WERI-Rb-1 (cell line): Measurements from ENCODE around the gene TMEM117.
"Not testable (repeated sequence)": the region's sequence is repeated elsewhere in the genome, so short reads cannot be mapped to it uniquely, and the experiment has no call there.

Experiments
- DNase-seq: peaks from one replicate; pipeline ENCODE4 v3.0.0-alpha.2; 2020
- H3K27ac ChIP-seq: fragments of 250-450 bp; sonication (Bioruptor Pico); 2 replicates; pipeline ENCODE4 v1.5.1; 2020; ENCODE audit warnings: mild to moderate bottlenecking, moderate library complexity
- H3K27me3 ChIP-seq: fragments of 250-450 bp; sonication (Bioruptor Pico); 2 replicates; pipeline ENCODE4 v1.5.1; 2021; ENCODE audit warnings: mild to moderate bottlenecking, low read depth, moderate library complexity; ENCODE audit not compliant: insufficient read depth, severe bottlenecking
- H3K36me3 ChIP-seq: fragments of 250-450 bp; sonication (Bioruptor Pico); 2 replicates; pipeline ENCODE4 v1.5.1; 2020; ENCODE audit warnings: mild to moderate bottlenecking, moderate library complexity
- H3K4me3 ChIP-seq: 2 replicates; pipeline ENCODE4 v1.5.1; 2011; ENCODE audit warnings: low read depth, mild to moderate bottlenecking, control low read depth, low read length
- H3K9me3 ChIP-seq: fragments of 250-450 bp; sonication (Bioruptor Pico); 2 replicates; pipeline ENCODE4 v1.5.1; 2021; ENCODE audit warnings: mild to moderate bottlenecking, moderate library complexity; ENCODE audit not compliant: severe bottlenecking
- TF ChIP-seq, protein P1 (sequence below): IDR thresholded peaks from 2 replicates; pipeline ENCODE4 v1.5.1; 2011; ENCODE audit warnings: low read depth, mild to moderate bottlenecking, control low read depth, inconsistent platforms, low read length

Gene TMEM117

DNA sequence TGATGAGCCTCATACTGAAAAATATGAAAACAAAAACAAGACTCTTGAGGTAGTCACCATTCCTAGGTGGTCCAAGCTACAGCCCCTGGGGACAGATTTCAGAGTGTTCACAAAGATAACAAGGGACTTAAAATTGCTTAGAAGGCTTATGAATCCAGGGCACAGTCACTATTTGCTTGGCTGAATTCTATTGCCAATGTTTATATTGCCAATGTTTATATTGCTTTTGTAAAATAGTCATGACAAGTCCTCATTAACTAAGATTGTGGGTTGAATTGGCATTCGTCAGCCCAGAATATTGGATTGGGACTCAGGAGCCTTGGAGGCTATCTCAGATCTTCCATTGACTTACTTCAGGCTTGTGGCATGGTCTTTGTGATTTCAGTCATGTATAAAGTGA, 6.4 kb downstream of the TMEM117 start:
- H3K27me3 ChIP-seq, result no peaks in the 10 kb centered on the region

DNA sequence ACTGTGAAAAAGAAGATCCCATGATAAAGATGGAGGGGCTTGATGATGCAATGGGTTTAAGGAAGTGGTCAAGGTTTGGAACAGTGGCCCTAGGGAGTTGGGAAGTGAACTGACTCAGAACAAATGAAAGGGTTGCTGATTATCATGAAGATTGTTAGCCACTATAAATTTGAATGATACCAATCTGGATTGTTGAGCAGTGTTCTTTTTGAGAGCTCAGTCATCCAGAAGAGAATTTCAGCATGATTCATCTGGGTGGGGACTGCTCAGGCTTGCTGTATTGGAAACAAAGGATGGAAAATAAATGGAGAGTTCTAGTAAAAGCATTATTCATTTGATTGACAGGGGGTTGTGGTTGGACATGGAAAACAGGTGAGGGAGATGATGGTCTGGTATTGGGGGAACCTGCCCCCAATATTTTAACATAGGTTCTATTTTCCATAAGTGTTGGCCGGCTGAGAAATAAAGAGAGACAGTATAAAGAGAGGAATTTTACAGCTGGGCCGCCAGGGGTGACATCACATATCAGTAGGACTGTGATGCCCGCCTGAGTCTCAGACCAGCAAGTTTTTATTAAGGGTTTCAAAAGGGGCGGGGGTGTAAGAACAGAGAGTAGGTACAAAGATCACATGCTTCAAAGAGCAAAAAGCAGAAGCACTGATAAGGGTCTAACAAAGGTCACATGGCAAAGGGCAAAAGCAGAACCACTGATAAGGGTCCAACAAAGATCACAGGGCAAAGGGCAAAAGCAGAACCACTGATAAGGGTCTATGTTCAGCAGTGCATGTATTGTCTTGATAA, 11.7 kb downstream of the TMEM117 start:
- not testable (repeated sequence) for DNase-seq, H3K9me3 ChIP-seq

More for the DNA sequence above, 6.4 kb downstream of the TMEM117 start:
- H3K4me3 ChIP-seq, result no peak overlapping the region
- no peak overlapping the region for H3K27ac ChIP-seq
- no peaks in the 10 kb centered on the region for H3K9me3 ChIP-seq
- 0 out of 2 replicates have a peak, but pooled peaks cover 2% of the 10 kb centered on the region for H3K36me3 ChIP-seq
- TF ChIP-seq, protein P1, sequence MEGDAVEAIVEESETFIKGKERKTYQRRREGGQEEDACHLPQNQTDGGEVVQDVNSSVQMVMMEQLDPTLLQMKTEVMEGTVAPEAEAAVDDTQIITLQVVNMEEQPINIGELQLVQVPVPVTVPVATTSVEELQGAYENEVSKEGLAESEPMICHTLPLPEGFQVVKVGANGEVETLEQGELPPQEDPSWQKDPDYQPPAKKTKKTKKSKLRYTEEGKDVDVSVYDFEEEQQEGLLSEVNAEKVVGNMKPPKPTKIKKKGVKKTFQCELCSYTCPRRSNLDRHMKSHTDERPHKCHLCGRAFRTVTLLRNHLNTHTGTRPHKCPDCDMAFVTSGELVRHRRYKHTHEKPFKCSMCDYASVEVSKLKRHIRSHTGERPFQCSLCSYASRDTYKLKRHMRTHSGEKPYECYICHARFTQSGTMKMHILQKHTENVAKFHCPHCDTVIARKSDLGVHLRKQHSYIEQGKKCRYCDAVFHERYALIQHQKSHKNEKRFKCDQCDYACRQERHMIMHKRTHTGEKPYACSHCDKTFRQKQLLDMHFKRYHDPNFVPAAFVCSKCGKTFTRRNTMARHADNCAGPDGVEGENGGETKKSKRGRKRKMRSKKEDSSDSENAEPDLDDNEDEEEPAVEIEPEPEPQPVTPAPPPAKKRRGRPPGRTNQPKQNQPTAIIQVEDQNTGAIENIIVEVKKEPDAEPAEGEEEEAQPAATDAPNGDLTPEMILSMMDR, result no peak
- DNase-seq, result no peak

DNA sequence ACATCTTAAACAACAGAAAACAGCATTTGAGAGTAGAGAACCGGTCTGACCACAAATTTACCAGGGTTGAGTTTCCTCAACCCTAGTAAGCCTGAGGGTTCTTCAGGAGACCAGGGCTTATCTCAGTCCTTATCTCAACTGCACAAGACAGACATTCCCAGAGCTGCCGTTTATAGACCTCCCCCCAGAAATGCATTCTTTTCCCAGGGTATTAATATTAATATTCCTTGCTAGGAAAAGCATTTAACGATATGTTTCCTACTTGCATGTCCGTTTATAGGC, 12.3 kb downstream of the TMEM117 start:
- TF ChIP-seq, protein P1, result no peak
- Histone ChIP-seq H3K4me3 (no peak overlapping the region), H3K9me3 (no peaks in the 10 kb centered on the region), H3K36me3 (0 out of 2 replicates have a peak, but pooled peaks cover 2% of the 10 kb centered on the region), H3K27me3 (no peaks in the 10 kb centered on the region), H3K27ac (no peak overlapping the region)
- no peak for DNase-seq

More for the DNA sequence above, 11.7 kb downstream of the TMEM117 start:
- not testable (repeated sequence) for H3K36me3 ChIP-seq, H3K4me3 ChIP-seq, H3K27me3 ChIP-seq, H3K27ac ChIP-seq

DNA sequence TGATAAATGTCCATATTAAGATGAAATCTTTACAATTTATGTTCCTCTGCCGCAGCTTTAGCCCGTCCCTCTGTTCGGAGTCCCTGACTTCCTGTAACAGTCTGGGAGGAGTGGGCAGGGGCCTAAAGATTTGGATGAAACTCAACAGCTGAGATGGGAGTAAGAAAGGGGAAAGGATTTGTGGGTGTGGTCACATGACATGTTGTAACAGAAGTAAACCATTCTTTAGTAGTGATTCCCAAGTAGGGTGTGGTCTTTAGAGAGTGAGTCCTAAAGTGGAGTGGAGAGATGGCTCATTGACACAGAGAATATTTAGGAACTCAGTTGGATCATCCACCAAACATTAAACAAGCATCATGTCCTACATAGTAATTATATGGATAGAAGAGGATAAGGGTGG, 12.9 kb downstream of the TMEM117 start:
- no peak for DNase-seq
- H3K4me3 ChIP-seq, result no peak overlapping the region
- no peaks in the 10 kb centered on the region for H3K27me3 ChIP-seq
- H3K27ac ChIP-seq, result no peak overlapping the region
- 0 out of 2 replicates have a peak, but pooled peaks cover 2% of the 10 kb centered on the region for H3K36me3 ChIP-seq
- TF ChIP-seq, protein P1, result no peak
- no peaks in the 10 kb centered on the region for H3K9me3 ChIP-seq

DNA sequence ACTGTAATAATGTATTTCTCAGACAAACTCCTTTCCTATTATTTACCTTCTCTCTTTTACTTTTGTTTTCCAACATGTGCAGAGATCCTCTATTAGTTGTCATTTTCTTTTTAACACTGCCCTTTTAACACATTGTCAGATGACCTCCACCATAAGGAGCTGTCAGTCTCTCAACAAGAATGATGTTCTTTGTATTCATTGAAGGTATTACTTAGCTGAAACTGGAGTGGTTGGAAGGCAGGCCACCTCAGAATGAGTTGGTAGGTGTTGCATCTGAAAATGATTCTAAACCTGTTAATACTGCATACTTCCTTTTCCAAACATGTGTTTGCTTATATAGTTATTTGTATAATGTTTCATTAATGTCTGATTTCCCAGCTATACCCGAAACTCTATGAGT, 16.9 kb downstream of the TMEM117 start:
- no peak for DNase-seq
- H3K27me3 ChIP-seq, result no peaks in the 10 kb centered on the region
- no peaks in the 10 kb centered on the region for H3K9me3 ChIP-seq
- no peak overlapping the region for H3K27ac ChIP-seq
- TF ChIP-seq, protein P1, result no peak
- H3K4me3 ChIP-seq, result no peak overlapping the region
- no peaks in the 10 kb centered on the region for H3K36me3 ChIP-seq

DNA sequence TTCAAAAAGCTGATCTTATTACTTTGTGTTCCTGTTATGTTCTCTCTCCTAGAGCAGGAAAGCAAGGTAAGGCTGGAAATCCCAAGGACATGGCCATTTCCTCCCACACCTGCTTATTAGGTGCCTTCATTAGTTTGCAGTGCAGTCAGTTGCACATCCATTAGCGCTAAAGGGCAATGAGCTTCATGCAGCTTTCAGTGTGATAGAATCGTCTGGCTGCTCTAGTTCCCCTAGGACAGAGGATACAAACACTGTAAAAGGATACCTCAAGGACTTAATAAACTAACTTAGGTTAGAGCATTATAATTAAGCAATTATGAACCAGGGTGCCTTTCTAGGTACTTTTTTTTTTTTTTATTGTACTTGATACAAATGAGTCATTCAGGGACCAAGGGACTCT, 21.1 kb downstream of the TMEM117 start:
- Histone ChIP-seq H3K36me3 (no peaks in the 10 kb centered on the region), H3K4me3 (no peak overlapping the region), H3K27me3 (no peaks in the 10 kb centered on the region), H3K9me3 (no peaks in the 10 kb centered on the region), H3K27ac (no peak overlapping the region)
- DNase-seq, result no peak
- TF ChIP-seq, protein P1, result no peak
